ENCODE results near the gene ZNF662. TPM values are rescaled to one million over a fixed set of nuclear protein-coding genes. Genes with fewer than 3 reads are reported as not detected.

The ZNF662 gene
- total RNA-seq: 10 to 100 TPM in 2 of 4 donors, 1 to 10 TPM in 2; 8.5 to 14.2 (median 9.8) TPM

- peak within 1 kb of the TSS; percentile 57 to 73 (median 65) for H3K4me3 ChIP-seq (replicated peaks in 1 of 3)
- H3K27ac ChIP-seq: peak within 1 kb of the TSS; percentile 3 to 42 (median 30)
- TF ChIP-seq POLR2A (IDR thresholded peaks at IDR 0.05) (peak in 1 of 2 donors; percentile 12), CTCF (IDR thresholded peaks at IDR 0.05) (no peak)
- intact Hi-C loops (cut with DNase I): no loop called here
- H3K9me3 ChIP-seq: no peaks in the 10 kb centered on the region
- peaks cover 3 to 4% of the 10 kb centered on the region in 2 donors for H3K36me3 ChIP-seq
- 3 to 4% methylated on average over 19 to 30 of the region's 59 CpGs for WGBS, 2 donors
- DNase-seq: peak; percentile 61 to 66
- H3K27me3 ChIP-seq: no peaks in the 10 kb centered on the region
- H3K4me1 ChIP-seq: peaks cover 6 to 18% of the 10 kb centered on the region in 2 donors
Measured at GRCh38 chr3:42906070-42906847, at the start of gene ZNF662. Gene ZNF662, plus strand, starts transcription at chr3:42906142. Its CDS starts 1,973 bp downstream, at chr3:42908115.

GRCh38 chr3:42856544-42856943 lies 49.4 kb upstream of the ZNF662 start:
- H3K4me1 ChIP-seq: peaks cover 0 to 6% of the 10 kb centered on the region in 2 donors
- no peak overlapping the region for H3K27ac ChIP-seq
- no peak for DNase-seq
- no peak overlapping the region for H3K4me3 ChIP-seq (replicated peaks in 1 of 3)
- WGBS, 2 donors: 87 to 91% methylated on average over 3 of the region's 3 CpGs
- intact Hi-C loops (cut with DNase I): no loop called here
- no peaks in the 10 kb centered on the region for H3K36me3 ChIP-seq
- no peaks in the 10 kb centered on the region for H3K9me3 ChIP-seq
- no peaks in the 10 kb centered on the region for H3K27me3 ChIP-seq
- TF ChIP-seq CTCF (IDR thresholded peaks at IDR 0.05): no peak
- TF ChIP-seq POLR2A (IDR thresholded peaks at IDR 0.05): no peak

- TF ChIP-seq POLR2A (IDR thresholded peaks at IDR 0.05): no peak
- no peak for TF ChIP-seq CTCF (IDR thresholded peaks at IDR 0.05)
- DNase-seq: no peak
- Histone ChIP-seq H3K36me3 (no peaks in the 10 kb centered on the region), H3K9me3 (no peaks in the 10 kb centered on the region), H3K4me1 (no peaks in the 10 kb centered on the region), H3K27me3 (no peaks in the 10 kb centered on the region), H3K4me3 (replicated peaks in 1 of 3) (no peak overlapping the region), H3K27ac (no peak overlapping the region)
- intact Hi-C loops (cut with DNase I): no loop called here
- 89 to 92% methylated on average over 15 of the region's 15 CpGs for WGBS, 2 donors
Measured at GRCh38 chr3:42864321-42864950, 41.5 kb upstream of the ZNF662 start.

GRCh38 chr3:42865256-42865655 lies 40.7 kb upstream of the ZNF662 start:
- H3K9me3 ChIP-seq: no peaks in the 10 kb centered on the region
- H3K36me3 ChIP-seq: no peaks in the 10 kb centered on the region
- intact Hi-C loops (cut with DNase I): no loop called here
- H3K27me3 ChIP-seq: no peaks in the 10 kb centered on the region
- TF ChIP-seq CTCF (IDR thresholded peaks at IDR 0.05) (no peak), POLR2A (IDR thresholded peaks at IDR 0.05) (no peak)
- H3K27ac ChIP-seq: no peak overlapping the region
- WGBS, 2 donors: 83% methylated on average over 8 of the region's 8 CpGs
- DNase-seq: peak; percentile 39 to 56
- H3K4me3 ChIP-seq (replicated peaks in 1 of 3): no peak overlapping the region
- no peaks in the 10 kb centered on the region for H3K4me1 ChIP-seq

- DNase-seq: no peak
- Histone ChIP-seq H3K27me3 (no peaks in the 10 kb centered on the region), H3K4me1 (no peaks in the 10 kb centered on the region), H3K27ac (no peak overlapping the region), H3K9me3 (no peaks in the 10 kb centered on the region), H3K36me3 (no peaks in the 10 kb centered on the region), H3K4me3 (replicated peaks in 1 of 3) (no peak overlapping the region)
- intact Hi-C loops (cut with DNase I): no loop called here
- TF ChIP-seq CTCF (IDR thresholded peaks at IDR 0.05): no peak
- no peak for TF ChIP-seq POLR2A (IDR thresholded peaks at IDR 0.05)
- 91 to 93% methylated on average over 7 of the region's 7 CpGs for WGBS, 2 donors
Measured at GRCh38 chr3:42867138-42867537, 38.8 kb upstream of the ZNF662 start.

Data from thyroid gland (tissue), 4 donors.